GM12891 (cell line): ENCODE measurements around the gene SLC16A3.
"Not testable (repeated sequence)": the region's sequence is repeated elsewhere in the genome, so short reads cannot be mapped to it uniquely, and the experiment has no call there.

Experiments
- PAX5 ChIP-seq: IDR thresholded peaks from 2 replicates; pipeline ENCODE4 v1.6.1; 2011; ENCODE audit warnings: low read length, moderate library complexity, mild to moderate bottlenecking; ENCODE audit not compliant: insufficient read depth, severe bottlenecking
- POLR2A ChIP-seq: IDR thresholded peaks from 2 replicates; pipeline ENCODE4 v1.6.1; 2011; ENCODE audit warnings: low read depth, low read length, control low read depth
- POLR2AphosphoS5 ChIP-seq: IDR thresholded peaks from 2 replicates; pipeline ENCODE4 v1.6.1; 2011; ENCODE audit warnings: low read depth, low read length, control low read depth

DNA sequence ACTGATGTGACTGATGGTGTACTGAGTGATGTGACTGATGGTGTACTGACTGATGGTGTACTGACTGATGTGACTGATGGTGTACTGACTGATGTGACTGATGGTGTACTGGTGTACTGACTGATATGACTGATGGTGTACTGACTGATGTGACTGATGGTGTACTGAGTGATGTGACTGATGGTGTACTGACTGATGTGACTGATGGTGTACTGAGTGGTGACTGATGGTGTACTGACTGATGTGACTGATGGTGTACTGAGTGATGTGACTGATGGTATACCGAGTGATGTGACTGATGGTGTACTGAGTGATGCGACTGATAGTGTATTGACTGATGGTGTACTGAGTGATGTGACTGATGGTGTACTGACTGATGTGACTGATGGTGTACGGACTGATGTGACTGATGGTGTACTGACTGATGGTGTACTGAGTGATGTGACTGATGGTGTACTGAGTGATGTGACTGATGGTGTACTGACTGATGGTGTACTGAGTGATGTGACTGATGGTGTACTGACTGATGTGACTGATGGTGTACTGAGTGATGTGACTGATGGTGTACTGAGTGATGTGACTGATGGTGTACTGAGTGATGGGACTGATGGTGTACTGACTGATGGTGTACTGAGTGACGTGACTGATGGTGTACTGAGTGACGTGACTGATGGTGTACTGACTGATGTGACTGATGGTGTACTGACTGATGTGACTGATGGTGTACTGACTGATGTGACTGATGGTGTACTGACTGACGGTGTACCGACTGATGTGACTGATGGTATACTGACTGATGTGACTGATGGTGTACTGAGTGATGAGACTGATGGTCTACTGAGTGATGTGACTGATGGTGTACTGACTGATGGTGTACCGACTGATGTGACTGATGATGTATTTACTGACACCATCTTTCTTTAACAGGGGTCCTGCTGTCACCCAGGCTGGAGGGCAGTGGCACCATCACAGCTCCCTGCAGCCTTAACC, 31.4 kb downstream of the SLC16A3 start:
- TF ChIP-seq PAX5, POLR2AphosphoS5: not testable (repeated sequence)
- peak; percentile 46; the same call in 1 of the 2 replicates for TF ChIP-seq POLR2A
